ENCODE measurements around the gene HPCAL1. TPM values are rescaled to one million over a fixed set of nuclear protein-coding genes. Genes with fewer than 3 reads are reported as not detected.
A peak's percentile ranks its signal among the peaks of the same experiment; 100 is the strongest.

HPCAL1 gene
- total and polyA plus RNA-seq, 2 donors (not counting 1 experiment from before 2014, with no cell fraction given) = 60.3 to 65.1 TPM

GRCh38 chr2:10428924-10429323 lies 126.2 kb downstream of the HPCAL1 start:
- Histone ChIP-seq H3K27ac (ENCODE audit: low read length in 2 of 2) (no peak overlapping the region), H4K20me1 (ENCODE audit: control insufficient read depth, insufficient read depth, low read length, poor library complexity, severe bottlenecking) (no peaks in the 10 kb centered on the region), H3K79me2 (ENCODE audit: control insufficient read depth, insufficient read depth, low read length) (no peaks in the 10 kb centered on the region), H2AFZ (ENCODE audit: insufficient read depth, low read depth, low read length, poor library complexity, severe bottlenecking) (no peak overlapping the region), H3K27me3 (replicated peaks in 1 of 4; ENCODE audit: control extremely low read depth in 1 of 4, control insufficient read depth in 3 of 4, insufficient read depth in 4 of 4, low read length in 3 of 4) (peaks cover 0 to 4% (median 0%) of the 10 kb centered on the region in 4 experiments), H3K4me1 (ENCODE audit: control insufficient read depth in 2 of 2, insufficient read depth in 2 of 2, low read length in 2 of 2) (peaks cover 10 to 12% of the 10 kb centered on the region in 2 donors), H3K9me3 (ENCODE audit: control extremely low read depth in 1 of 3, control insufficient read depth in 2 of 3, insufficient read depth in 1 of 3, low read length in 2 of 3) (no peaks in the 10 kb centered on the region), H3K9ac (ENCODE audit: low read length) (no peak overlapping the region), H3K36me3 (replicated peaks in 1 of 2; ENCODE audit: control extremely low read depth in 1 of 2, control insufficient read depth in 1 of 2, extremely low read depth in 1 of 2, insufficient read depth in 2 of 2, low read length in 1 of 2) (peaks cover 0 to 27% of the 10 kb centered on the region in 2 experiments), H3K4me3 (ENCODE audit: control extremely low read depth in 1 of 5, extremely low read depth in 1 of 5, insufficient read depth in 1 of 5, low read depth in 2 of 5, low read length in 4 of 5) (no peak overlapping the region), H3K4me2 (replicated peaks; ENCODE audit: low read depth, low read length, poor library complexity, severe bottlenecking) (no peak overlapping the region)
- WGBS (ENCODE audit: insufficient coverage) = 95% methylated on average over 3 of the region's 3 CpGs
- ATAC-seq (ENCODE audit: low read depth) (no peak), DNase-seq (no peak)
- H3K9me3 Mint-ChIP-seq (ENCODE audit: insufficient read depth) = no peaks in the 10 kb centered on the region
- H3K27me3 Mint-ChIP-seq = no peaks in the 10 kb centered on the region
- H3K4me1 Mint-ChIP-seq = peaks cover 15% of the 10 kb centered on the region
- POLR2A ChIA-PET = no interaction called here
- intact Hi-C loops (cut with micrococcal nuclease) = no loop called here
- TF ChIP-seq EZH2 (IDR thresholded peaks at IDR 0.05; ENCODE audit: borderline replicate concordance, insufficient read depth, low read depth, low read length, poor library complexity, severe bottlenecking) (no peak), CTCF (IDR thresholded peaks at IDR 0.05) (no peak)
- H3K27ac Mint-ChIP-seq = no peak overlapping the region
- CTCF ChIA-PET = interaction anchor here (0.8 to 1.6 kb wide), 3 partner anchors 19 to 304 kb away, joined by 3 to 8 read pairs (median 3); no protein-coding TSS in a partner anchor
- H3K4me3 Mint-ChIP-seq = no peak overlapping the region

GRCh38 chr2:10430886-10431622 lies 128.3 kb downstream of the HPCAL1 start:
- Mint-ChIP-seq H3K27ac (no peak overlapping the region), H3K27me3 (no peaks in the 10 kb centered on the region), H3K4me1 (peaks cover 19% of the 10 kb centered on the region), H3K4me3 (peak overlapping the region; percentile 52), H3K9me3 (ENCODE audit: insufficient read depth) (no peaks in the 10 kb centered on the region)
- H3K27me3 ChIP-seq (replicated peaks in 1 of 4; ENCODE audit: control extremely low read depth in 1 of 4, control insufficient read depth in 3 of 4, insufficient read depth in 4 of 4, low read length in 3 of 4) = peaks cover 0 to 4% (median 0%) of the 10 kb centered on the region in 4 experiments
- no peak overlapping the region for H2AFZ ChIP-seq (ENCODE audit: insufficient read depth, low read depth, low read length, poor library complexity, severe bottlenecking)
- no peaks in the 10 kb centered on the region for H3K9me3 ChIP-seq (ENCODE audit: control extremely low read depth in 1 of 3, control insufficient read depth in 2 of 3, insufficient read depth in 1 of 3, low read length in 2 of 3)
- no peak overlapping the region for H3K27ac ChIP-seq (ENCODE audit: low read length in 2 of 2)
- peaks cover 0 to 13% of the 10 kb centered on the region in 2 experiments for H3K36me3 ChIP-seq (replicated peaks in 1 of 2; ENCODE audit: control extremely low read depth in 1 of 2, control insufficient read depth in 1 of 2, extremely low read depth in 1 of 2, insufficient read depth in 2 of 2, low read length in 1 of 2)
- ChIA-PET POLR2A (interaction anchor here (0.5 to 0.7 kb wide), 2 partner anchors 11 to 21 kb away, joined by 3 to 6 read pairs; no protein-coding TSS in a partner anchor), CTCF (interaction anchor here (1.8 to 11.0 kb wide), 6 partner anchors 15 to 357 kb away, joined by 4 to 220 read pairs (median 82); partner anchors contain the start of gene CYS1)
- H4K20me1 ChIP-seq (ENCODE audit: control insufficient read depth, insufficient read depth, low read length, poor library complexity, severe bottlenecking) = no peaks in the 10 kb centered on the region
- H3K4me2 ChIP-seq (replicated peaks; ENCODE audit: low read depth, low read length, poor library complexity, severe bottlenecking) = peak overlapping the region; percentile 85
- peak overlapping the region in 1 of 5 experiments; percentile 62 for H3K4me3 ChIP-seq (ENCODE audit: control extremely low read depth in 1 of 5, extremely low read depth in 1 of 5, insufficient read depth in 1 of 5, low read depth in 2 of 5, low read length in 4 of 5)
- TF ChIP-seq CTCF (IDR thresholded peaks at IDR 0.05) = no peak
- no peak for TF ChIP-seq EZH2 (IDR thresholded peaks at IDR 0.05; ENCODE audit: borderline replicate concordance, insufficient read depth, low read depth, low read length, poor library complexity, severe bottlenecking)
- no peaks in the 10 kb centered on the region for H3K79me2 ChIP-seq (ENCODE audit: control insufficient read depth, insufficient read depth, low read length)
- H3K9ac ChIP-seq (ENCODE audit: low read length) = no peak overlapping the region
- intact Hi-C loops (cut with micrococcal nuclease) = no loop called here
- no peak for ATAC-seq (ENCODE audit: low read depth)
- 89% methylated on average over 3 of the region's 8 CpGs for WGBS (ENCODE audit: insufficient coverage)
- DNase-seq = no peak
- H3K4me1 ChIP-seq (ENCODE audit: control insufficient read depth in 2 of 2, insufficient read depth in 2 of 2, low read length in 2 of 2) = peaks cover 12 to 18% of the 10 kb centered on the region in 2 donors
